Activated naive CD4-positive, alpha-beta T cell treated with Interleukin-2 at 50 U/mL for 16 hours (primary cell): ENCODE measurements around the gene POU3F3.

Experiments used
- DNase-seq: peaks from one replicate; pipeline ENCODE4 v3.0.0-alpha.2; 2020

The POU3F3 gene

DNA sequence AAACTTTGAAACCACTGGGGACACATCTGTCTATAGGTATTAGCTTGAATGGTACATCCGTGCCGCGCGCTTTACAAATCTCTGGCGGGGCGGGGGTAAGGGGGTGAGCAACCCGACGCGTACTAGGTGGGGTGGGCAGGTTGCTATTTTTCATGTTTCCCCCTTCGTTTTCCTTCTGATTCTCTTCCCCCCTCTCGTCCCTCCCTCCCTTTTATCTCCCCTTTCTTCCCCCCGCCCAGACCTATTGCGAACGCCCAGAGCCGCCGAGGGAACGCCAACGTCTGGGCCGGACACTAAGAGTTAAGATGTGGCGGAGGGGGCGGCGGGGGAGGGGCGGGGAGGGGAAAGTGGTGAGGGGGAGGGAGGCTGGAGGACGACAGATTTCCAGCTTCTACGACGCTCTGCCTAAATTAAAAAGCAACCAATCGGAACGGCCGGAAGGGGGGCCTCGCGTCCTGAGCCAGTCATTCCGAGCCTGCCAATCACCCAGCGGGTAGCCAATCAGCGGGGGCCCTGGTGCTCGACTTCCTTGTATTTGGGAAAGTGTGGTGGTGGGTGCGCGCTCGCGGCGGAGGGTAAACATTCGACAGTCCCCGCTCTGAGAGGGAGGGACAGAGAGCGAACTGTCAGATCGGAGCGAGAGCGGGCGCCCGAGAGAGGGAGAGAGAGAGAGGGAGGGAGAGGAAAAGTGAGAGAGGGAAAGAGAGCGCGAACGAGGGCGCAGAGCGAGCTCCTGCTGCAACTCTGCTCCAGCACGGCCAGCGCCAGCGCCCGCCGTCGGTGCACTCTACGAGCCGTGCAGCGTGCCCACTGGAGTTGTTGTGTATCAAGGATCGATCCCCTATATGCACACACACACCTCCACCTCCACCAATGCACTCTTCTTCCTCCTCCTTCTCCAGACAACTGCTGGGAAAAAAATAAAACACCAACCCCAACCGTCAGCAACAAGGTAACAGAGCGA is at the start of gene POU3F3:
POU3F3 (plus strand) TSS at position 582 of the 964 bp plus-strand sequence. CDS start 1,396 bp downstream, outside the sequence.
- peak; percentile 17 for DNase-seq

DNA sequence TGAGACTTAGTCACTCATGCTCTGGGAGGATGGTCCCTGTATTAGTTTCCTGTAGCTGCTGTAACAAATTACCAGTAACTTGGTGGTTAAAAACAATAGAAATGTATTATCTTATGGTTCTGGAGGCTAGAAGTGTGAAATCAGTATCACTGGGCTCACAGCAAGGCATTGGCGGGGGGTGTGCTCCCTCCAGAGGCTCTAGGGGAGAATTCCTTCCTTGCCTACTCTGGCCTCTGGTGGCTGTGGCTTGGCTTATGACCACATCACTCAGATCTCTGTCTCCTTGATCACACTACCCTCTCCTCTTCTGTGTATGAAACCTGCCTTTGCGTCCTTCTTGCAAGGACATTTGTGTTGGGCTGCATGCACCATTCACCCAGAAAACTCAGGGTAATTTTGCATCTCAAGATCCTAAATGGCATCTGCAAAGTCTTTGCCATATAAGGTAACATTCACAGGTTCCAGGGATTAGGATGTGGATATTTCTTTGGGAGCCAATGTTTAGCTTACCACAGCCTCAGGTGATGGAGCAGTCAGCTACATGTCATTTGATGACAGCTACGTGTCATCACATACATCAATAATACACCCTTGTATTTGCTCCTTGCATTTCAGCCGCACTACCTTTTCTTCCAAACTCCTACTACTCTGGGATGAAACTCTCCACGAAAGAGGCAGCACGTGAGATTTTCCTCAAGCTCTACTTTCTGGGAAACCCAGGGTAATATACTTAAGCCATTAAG is 49.6 kb upstream of the POU3F3 start:
- DNase-seq = no peak

DNA sequence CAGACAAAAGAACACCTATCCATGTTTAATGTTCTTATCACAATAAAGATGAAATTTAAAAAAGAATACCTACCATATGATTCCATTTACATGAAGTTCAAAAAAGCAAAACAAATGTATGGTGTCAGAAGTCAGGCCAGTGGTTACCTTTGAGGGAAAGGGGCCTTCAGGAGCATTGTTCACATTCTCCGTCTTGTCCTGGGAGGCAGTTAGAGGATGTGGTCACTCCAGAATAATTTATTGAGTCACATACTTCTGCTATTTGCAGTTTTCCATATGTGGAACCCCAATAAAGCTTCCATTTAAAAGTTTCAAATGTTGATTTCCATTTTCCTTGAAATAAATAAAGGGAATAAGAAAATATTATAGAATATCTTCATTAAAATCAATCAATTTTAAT is 41.6 kb upstream of the POU3F3 start:
- DNase-seq = no peak

DNA sequence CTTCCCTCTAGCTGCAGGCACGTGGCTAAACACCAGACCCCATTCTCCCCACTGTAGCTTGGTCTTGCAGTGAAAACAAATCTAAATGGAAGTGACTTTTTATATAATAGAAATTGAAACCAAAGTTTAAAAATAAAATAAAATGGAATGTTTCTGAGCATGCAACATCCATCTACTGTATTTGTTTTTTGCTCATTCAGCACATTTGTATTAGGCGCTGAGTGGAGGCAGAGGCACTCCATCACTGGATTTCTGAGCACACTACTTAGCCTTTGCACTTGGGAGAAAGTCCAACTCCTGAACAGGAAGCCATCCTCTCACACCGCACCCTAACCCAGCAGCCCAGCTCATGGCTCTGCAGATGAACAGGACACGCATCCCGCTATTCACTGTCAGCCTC is 37.8 kb upstream of the POU3F3 start:
- no peak for DNase-seq

DNA sequence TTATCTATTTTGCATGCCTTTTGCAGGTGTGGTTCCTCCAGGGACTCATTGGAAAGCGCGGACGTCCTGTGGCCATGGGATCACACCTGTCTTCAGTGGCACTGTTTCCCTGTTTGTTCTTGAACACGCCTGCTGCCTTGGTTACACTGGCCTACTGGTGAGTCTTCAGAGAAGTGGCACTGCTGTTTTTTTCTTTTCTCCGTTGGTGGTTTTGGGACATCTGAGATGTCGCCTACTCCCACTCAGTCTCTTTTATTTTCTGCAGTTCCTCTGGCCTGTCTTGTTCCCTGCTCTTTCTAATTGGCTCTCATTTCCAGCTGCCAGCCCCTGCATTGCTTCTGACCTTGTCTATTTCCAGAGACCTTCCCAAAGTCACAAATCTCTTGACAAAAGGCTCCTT is 35.7 kb upstream of the POU3F3 start:
- DNase-seq = no peak

DNA sequence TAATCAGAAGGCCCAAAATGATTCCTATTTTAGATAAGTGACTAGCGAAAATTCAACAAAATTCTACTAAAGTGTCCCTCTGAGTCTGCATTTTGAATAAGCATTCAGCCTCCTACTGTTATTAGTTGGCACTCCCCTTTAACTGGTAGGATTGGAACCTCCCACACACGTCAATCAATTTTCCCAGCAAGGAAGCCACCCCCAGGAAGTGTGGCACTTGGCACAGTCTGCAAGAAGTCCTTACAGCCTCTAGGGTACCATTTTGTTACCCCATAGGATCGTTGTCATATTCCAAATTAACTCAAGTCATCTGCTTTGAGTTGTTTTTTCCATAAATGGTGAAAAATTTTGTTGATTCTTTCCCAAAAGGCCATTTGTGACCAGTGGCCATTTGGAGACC is 33.8 kb upstream of the POU3F3 start:
- DNase-seq = no peak

DNA sequence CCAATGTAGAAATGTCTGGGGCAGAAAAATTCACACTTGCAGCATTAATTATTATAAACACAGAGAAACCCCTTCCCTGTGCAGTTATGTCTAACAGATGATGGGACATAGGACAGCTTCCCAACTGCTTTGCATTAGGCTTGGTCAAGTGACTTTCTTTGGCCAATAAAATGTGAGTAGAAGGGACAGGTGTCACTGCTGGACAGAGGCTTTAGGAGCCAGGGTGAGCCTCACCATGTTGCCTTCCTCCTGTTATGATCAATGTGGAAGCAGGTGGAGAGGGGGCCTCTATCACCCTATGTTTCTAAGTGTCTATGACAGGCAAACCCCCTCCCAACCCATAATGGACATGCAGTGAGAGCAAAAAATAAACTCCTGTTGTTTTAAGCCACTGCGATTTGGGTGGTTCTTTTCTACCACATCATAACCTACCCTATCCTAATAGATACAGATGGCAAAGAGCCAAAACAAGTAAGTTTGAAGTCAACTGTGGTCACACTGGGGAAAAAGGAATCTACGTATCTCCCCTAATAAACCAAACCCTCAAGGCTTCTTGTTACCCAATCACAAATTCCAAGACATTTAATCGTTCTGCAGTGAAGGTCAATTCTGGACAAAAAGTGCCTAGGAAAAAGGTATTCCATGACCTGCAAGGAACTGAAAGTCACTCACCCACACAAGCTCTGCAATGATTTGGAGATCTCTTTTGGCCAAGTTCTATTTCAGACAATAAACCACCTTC is 28.6 kb upstream of the POU3F3 start:
- DNase-seq = no peak

DNA sequence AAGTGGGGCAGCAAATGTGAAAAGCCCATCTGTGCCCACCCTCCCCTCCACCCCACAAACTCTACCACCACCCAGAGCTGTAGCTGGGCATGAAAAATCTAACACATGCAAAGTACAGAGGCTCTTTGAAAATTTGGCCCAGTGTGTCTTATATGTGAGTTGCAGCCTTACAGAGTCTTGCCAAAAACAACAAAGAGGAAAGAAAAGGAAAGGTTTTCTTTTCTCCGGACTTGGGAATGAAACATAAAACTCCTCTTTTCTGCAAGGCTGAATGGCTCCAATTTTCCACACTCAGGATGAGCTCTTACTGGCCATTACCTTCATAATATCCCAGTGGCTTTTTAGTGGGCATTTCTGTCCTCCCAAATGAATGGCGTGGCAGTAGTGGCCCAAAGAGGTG is 27.9 kb upstream of the POU3F3 start:
- no peak for DNase-seq

DNA sequence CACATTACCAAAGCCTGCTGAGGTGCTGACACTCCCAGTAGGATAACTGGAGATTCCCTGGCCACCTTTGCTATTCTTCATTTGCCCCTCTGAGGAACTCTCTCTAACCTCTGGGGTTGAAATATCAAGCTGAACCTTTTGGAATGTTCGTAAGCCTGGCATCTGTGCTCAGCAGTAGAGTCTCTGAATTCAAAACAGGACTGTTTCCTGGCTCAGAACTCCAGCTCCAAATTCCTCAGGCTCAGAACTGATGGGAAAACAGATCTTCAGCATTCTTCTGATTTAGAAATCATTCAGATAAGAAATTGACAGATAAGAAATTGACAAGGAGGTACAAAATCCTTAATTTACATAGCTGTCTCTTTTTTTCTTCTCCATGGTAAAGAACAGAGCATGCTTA is 22.2 kb upstream of the POU3F3 start:
- no peak for DNase-seq

DNA sequence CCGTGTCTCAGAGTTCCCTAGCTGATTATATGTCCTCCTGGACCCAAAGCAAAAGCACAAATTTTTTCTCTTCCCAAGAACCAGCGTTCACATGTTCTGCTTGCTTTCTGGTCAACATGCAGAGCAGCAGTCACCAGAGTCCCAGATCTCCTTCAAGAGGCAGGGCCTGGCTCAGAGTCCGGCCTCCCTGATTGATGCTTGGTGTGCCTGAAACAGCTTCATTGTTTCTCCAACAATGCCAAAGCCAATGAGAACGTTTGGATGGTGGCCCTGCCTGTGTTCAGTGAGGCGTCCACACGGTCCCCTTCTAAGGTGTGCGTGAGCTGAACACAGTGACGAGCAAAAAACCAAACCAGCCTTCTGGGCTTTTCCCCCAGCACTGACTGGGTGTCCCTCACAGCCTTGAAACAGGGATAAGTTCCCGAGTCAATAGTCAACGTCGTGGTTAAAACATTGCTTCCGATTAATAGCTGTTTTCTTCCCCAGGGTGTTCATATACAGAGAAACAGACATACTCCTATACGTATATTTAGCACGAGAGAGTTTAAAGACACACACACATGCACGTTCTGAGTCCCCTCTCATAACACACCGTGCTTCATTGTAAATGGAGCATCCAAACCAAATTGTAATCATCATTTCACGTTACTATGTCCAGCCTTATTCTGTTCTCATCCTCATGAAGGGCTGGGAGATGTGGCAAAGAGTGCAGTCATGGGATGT is 19.3 kb upstream of the POU3F3 start:
- DNase-seq = no peak

DNA sequence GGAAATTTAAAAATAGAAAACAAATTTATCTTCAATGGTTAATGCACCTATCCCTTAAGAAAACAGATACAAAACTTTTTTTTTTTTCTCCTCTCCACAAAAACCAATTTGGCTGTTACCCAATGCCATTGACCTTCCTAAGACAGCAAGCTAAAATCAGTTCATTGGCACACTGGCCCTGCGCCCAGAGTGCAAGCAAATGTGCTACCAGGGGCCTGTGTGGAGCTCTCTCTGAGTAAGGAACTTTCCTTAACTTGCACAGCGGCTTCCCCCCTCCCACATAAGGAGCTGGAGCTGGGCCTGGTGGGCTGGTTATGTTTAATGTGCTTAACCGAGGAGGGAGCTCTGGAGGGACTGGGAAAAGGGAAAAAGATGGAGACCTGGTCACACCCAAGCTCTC is 17.6 kb upstream of the POU3F3 start:
- no peak for DNase-seq

DNA sequence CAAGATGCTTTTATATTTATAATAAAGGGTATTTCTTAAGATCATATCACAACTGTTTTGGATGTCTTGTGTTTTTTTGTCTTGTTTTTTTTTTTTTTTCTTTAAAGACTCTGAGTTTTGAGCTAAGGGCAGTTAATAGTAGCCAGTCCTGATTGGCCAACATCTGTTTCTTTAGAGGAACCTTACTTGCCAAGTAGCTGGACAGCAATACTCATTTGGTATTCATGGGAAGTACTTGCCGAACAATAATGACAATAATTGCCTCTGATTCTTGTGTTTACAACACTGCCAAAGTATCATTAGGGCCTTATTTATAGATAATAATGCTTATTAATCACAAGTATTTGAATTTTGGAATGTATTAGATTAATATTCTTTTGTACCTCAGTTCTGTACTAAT is 17.1 kb upstream of the POU3F3 start:
- DNase-seq = no peak

DNA sequence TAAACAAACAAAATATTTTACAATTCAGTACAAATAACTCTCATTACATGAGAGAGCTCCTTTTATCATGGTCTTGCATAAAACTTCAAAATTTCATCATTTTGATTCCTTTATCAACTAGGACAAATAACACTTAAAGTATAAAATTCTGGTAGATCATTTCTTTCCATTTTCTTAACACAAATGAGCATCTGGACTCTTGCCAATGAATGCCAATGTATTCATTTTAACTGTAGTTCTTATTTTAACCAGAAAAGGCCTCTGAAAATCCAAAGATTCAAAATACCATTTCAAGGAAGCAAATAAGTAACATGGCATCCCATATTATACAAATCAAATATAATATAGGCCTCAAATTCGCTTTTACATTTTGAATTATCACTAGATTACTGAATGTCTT is 13.8 kb upstream of the POU3F3 start:
- no peak for DNase-seq

DNA sequence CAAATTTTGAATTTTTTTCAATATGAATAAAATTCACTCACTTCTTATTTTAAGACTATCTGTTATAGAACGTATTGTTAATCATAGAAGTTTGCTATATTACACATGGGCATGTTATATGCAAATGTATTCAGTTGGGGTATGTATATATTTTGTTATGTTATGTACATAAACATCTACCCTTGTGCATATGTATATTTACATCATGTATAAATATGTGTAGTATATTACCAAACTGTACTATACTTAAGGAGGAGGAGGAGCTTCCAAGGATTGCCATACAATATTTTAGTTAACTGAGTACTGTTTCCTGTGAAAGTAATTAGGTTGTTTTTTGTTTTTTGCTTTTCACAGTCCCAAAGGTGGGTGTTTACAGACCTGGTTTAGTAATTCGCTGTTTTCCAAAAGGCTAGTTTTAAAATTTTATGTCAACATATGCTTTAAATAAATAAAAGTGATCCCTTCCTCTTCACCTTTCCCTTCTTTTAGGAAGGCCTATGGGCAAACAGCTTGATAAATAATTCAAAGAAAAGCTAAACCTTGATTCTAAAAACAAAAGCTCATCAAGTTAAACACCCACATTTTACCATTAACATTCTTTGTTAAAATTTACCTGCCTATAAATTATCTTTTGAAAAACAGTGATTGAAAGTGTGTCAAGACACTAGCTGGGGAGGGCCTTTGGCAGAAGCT is 12.9 kb upstream of the POU3F3 start:
- DNase-seq = no peak

DNA sequence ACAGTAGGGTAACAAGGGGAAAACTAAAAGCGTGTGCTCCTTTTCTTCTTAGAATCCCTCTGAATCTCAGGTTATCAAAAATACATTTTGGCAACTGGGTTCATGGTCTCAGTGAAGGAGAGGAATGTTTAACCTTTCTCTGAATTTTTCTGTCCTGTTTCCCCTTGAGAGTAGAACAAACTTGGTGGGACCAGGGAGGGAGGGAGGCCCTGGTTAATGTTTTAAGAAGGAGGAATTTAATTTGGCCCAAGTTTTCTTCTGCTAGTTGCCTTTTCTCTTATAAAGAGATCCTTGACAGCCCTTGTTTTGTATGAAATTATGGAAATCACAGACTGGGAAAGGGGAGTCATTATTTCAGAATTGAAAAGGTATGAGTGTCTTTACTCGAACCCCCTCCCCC is 12.2 kb upstream of the POU3F3 start:
- DNase-seq = no peak

DNA sequence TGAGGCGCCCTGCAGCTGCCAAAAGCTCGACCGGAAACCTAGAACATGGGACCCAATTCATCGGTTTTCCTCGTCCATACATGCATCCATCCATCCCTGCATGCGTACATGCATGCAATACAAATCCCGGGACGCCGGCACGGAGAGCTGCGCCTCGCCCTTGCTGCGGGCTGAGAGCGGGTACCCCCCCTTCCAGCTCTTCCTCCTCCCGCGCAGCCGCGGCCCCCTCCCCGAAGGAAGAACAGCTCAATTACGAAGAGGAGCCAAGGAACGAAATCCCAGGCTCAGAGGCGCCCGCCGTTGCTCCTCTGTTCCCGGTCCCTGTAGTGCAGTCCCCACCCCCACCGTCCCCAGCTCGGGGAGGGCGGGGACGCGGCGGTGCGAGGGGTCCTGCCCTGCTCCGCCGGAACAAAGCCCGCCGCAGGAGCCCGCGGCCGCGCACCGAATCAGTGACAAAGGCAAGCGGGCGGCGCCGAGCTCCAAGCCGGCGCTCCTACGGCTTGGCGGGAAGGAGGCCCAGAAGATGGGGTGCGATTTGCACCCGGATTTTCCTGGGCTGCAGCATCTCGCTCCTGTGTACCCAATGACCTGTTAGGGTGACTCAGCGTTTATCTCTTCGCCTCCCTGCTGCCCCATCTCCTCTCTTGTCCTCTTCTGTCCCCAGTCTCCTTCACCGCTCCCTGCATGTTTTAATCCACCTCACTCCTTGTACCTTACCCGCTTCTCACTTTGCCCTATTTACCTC is 8.9 kb upstream of the POU3F3 start:
- DNase-seq = no peak

DNA sequence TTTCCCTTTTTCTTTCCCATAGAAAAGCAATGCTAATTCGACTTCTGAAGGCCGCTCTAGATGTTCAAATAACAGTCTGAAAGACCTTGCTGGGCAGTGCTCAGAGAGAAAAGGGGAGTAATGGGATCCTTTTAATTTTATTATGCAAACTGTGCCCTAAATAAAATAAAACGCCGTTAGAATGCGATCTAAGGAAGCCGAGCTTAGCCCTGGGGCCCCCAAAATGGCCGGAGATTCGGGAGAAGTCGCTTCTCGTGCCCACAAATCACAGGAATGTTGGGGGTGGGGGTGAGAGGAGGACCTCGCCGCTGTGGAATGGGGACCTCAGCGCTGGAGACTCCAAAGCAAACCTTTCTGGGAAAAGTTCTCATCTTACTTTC is 8.4 kb upstream of the POU3F3 start:
- no peak for DNase-seq

DNA sequence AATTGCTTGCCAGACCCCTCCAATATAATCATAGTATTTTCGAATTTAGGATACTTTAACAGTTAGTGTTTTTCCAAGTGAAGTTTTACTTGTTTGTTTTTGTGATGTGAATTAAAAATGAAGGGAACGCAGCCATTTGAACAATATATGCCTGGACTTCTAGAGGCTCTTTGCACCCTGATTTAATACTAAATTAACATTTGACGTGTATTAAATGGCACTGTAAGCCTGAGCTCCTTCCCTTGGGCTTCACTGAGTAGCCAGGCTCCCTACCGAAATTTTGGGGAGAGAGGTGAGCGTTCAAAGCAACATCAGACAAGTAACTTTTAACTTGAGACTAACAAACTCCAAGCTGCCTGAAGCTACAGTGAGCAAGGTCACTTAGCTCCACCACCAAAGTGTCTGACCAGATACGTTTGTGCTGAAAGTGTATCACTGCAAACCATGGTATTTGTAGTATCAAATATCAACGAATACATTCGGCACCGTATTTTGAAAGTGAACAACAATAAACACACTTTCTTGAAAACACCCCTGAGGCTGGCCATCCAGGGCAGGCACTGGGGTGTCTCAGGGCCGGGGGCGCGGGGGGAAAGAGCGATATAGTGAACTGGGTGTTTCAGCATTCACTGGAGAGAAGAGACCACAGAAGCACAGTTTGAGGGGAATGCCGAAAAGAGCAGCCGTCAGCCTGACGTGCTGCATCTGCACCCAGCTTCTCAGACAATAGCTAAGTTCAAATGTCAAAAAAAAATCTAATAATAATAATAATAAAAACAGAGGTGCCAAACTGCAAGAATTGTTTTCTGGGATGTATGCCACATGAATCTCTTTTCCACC is 7.7 kb upstream of the POU3F3 start:
- DNase-seq = no peak

DNA sequence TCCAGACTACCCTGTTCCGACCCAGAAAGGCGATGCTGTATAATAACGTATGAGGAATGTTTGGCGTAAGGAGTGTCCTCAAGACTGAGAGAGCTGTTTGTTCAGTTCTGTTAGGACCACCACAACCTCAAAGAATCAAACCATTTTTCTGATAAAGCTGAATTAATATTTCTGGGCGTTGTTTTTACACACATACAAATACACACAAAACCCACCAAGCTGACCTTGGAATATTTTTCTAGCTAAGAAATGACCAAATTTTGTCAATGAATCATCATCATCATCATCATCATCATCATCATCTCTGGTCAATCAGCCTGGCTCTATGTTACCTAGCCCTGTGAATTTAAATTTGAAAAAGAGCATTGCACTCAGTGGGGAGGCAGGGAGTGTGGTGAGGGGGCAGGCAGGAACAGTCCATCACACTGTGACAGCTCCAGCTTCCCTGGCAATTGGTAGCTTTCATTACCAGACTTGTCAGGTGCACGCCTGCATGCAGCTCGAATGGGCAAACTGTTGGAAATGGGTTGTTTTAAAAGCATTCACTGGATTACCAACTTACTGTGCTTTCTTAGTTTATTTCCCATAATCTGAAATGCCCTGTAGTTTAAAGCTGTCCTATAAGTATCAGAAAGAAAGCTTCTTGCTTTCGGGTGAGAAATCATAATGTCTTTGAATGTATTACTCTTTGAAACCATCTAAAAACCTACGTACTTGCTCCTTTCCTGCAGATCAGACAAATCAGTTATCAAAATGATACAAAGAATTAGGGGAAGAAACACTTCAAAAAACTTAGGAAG is 6.9 kb upstream of the POU3F3 start:
- no peak for DNase-seq
